PFSK-1 (cell line): ENCODE data around the gene GTPBP4.

Experiments
- POLR2AphosphoS5 ChIP-seq: IDR thresholded peaks from 2 replicates; pipeline ENCODE4 v1.6.1; 2012; ENCODE audit warnings: low read depth, mild to moderate bottlenecking, control low read depth, low read length, moderate library complexity
- TF ChIP-seq, protein P1 (sequence below), 2 experiments: IDR thresholded peaks; 2 replicates each; pipeline versions ENCODE4 v1.6.1 to v1.8.0; 2011 to 2012; ENCODE audit warnings: low read depth in 2 of 2, low read length in 2 of 2, control low read depth in 1 of 2, inconsistent platforms in 1 of 2, mild to moderate bottlenecking in 1 of 2, moderate library complexity in 1 of 2; ENCODE audit not compliant: insufficient read depth in 1 of 2

DNA sequence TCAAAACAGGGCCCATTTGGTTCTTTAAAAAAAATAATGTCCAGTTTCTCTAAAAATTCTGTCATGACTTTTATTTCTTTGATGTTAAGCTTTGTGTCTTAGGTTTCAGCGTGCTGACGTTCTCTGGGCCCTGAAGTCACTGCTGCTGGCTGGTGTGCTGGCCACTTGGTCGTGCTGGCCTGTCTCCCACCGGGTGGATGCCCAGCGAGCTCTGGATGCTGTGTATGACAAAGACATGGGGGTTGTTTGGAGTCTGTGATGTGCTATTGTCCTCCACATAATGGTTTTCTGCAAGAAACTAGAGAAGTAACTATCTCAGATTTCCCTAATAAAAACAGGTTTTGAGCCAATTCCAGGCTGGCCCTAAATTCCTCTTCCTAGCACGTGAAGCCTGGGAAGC, 47.0 kb downstream of the GTPBP4 start:
- TF ChIP-seq POLR2AphosphoS5: no peak
- TF ChIP-seq, protein P1, sequence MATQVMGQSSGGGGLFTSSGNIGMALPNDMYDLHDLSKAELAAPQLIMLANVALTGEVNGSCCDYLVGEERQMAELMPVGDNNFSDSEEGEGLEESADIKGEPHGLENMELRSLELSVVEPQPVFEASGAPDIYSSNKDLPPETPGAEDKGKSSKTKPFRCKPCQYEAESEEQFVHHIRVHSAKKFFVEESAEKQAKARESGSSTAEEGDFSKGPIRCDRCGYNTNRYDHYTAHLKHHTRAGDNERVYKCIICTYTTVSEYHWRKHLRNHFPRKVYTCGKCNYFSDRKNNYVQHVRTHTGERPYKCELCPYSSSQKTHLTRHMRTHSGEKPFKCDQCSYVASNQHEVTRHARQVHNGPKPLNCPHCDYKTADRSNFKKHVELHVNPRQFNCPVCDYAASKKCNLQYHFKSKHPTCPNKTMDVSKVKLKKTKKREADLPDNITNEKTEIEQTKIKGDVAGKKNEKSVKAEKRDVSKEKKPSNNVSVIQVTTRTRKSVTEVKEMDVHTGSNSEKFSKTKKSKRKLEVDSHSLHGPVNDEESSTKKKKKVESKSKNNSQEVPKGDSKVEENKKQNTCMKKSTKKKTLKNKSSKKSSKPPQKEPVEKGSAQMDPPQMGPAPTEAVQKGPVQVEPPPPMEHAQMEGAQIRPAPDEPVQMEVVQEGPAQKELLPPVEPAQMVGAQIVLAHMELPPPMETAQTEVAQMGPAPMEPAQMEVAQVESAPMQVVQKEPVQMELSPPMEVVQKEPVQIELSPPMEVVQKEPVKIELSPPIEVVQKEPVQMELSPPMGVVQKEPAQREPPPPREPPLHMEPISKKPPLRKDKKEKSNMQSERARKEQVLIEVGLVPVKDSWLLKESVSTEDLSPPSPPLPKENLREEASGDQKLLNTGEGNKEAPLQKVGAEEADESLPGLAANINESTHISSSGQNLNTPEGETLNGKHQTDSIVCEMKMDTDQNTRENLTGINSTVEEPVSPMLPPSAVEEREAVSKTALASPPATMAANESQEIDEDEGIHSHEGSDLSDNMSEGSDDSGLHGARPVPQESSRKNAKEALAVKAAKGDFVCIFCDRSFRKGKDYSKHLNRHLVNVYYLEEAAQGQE (IDR thresholded peaks at IDR 0.05; ENCODE audit: insufficient read depth in 1 of 2, low read depth in 2 of 2, low read length in 2 of 2): no peak
